Activated CD4-positive, alpha-beta T cell treated with anti-CD3 and anti-CD28 coated beads, Interleukin-2, amount 10 ng/mL, durations not matched to agents 7 days and 5 days (primary cell): ENCODE measurements around the gene GNAS-AS1. TPM values are rescaled to one million over a fixed set of nuclear protein-coding genes. Genes with fewer than 3 reads are reported as not detected.
A peak's percentile ranks its signal among the peaks of the same experiment; 100 is the strongest.

Experiments
- CTCF ChIA-PET: fragments of 350-600 bp; sonication (Branson Sonifier 250); formaldehyde crosslinking; loops from one replicate; lab custom pipeline; 2021; ENCODE audit warnings: antibody characterized with exemption; lab: Charles Lee
- POLR2A ChIA-PET: fragments of 350-600 bp; sonication (Branson Sonifier 250); formaldehyde crosslinking; loops from one replicate; lab custom pipeline; 2021; ENCODE audit warnings: antibody characterized with exemption; lab: Charles Lee
- DNase-seq: peaks from one replicate; pipeline ENCODE4 v3.0.0-alpha.2; 2020
- H3K27ac Mint-ChIP-seq: one replicate; pipeline ENCODE4 v1.8.0; 2021; ENCODE audit warnings: mild to moderate bottlenecking, moderate library complexity, mixed read lengths
- H3K27me3 Mint-ChIP-seq: one replicate; pipeline ENCODE4 v1.8.0; 2021; ENCODE audit warnings: mixed read lengths
- H3K36me3 Mint-ChIP-seq: one replicate; pipeline ENCODE4 v1.8.0; 2021; ENCODE audit warnings: low read depth, mixed read lengths
- H3K4me1 Mint-ChIP-seq: one replicate; pipeline ENCODE4 v1.8.0; 2021; ENCODE audit warnings: mixed read lengths
- H3K4me3 Mint-ChIP-seq: one replicate; pipeline ENCODE4 v1.8.0; 2021; ENCODE audit warnings: mild to moderate bottlenecking, moderate library complexity, mixed read lengths
- H3K9me3 Mint-ChIP-seq: one replicate; pipeline ENCODE4 v1.8.0; 2021; ENCODE audit warnings: mixed read lengths
- total RNA-seq, 2 experiments: library from RNA; stranded (reverse); gene quantifications; one replicate each; pipeline ENCODE4 v1.2.3, GENCODE V29; 2021

Gene GNAS-AS1
- total RNA-seq, 2 experiments from 2014 or later = 0.96 to 1.5 TPM

GRCh38 chr20:58869662-58870227 lies 19.0 kb upstream of the GNAS-AS1 start:
- ChIA-PET CTCF (interaction anchor here (0.7 to 1.6 kb wide), 8 partner anchors 10 to 626 kb away, joined by 3 to 5 read pairs (median 4); partner anchors contain the start of gene STX16), POLR2A (no interaction called here)
- Mint-ChIP-seq H3K27ac (no peak overlapping the region), H3K4me3 (no peak overlapping the region), H3K9me3 (no peaks in the 10 kb centered on the region), H3K4me1 (peaks cover 15% of the 10 kb centered on the region), H3K27me3 (peaks cover 12% of the 10 kb centered on the region), H3K36me3 (no peaks in the 10 kb centered on the region)
- no peak for DNase-seq

- ChIA-PET POLR2A (no interaction called here), CTCF (no interaction called here)
- H3K4me1 Mint-ChIP-seq = peaks cover 13% of the 10 kb centered on the region
- DNase-seq = no peak
- no peak overlapping the region for H3K27ac Mint-ChIP-seq
- H3K36me3 Mint-ChIP-seq = no peaks in the 10 kb centered on the region
- H3K9me3 Mint-ChIP-seq = no peaks in the 10 kb centered on the region
- H3K4me3 Mint-ChIP-seq = no peak overlapping the region
- H3K27me3 Mint-ChIP-seq = peaks cover 12% of the 10 kb centered on the region
These were observed 18.1 kb upstream of the GNAS-AS1 start for GRCh38 chr20:58868795-58869194.

GRCh38 chr20:58867211-58867610 lies 16.5 kb upstream of the GNAS-AS1 start:
- Mint-ChIP-seq H3K27ac (no peak overlapping the region), H3K27me3 (peaks cover 12% of the 10 kb centered on the region), H3K4me3 (no peak overlapping the region), H3K4me1 (peaks cover 10% of the 10 kb centered on the region), H3K9me3 (no peaks in the 10 kb centered on the region), H3K36me3 (no peaks in the 10 kb centered on the region)
- POLR2A ChIA-PET = no interaction called here
- CTCF ChIA-PET = interaction anchor here (0.6 to 2.0 kb wide), 5 partner anchors 10 to 365 kb away, joined by 3 to 6 read pairs (median 3); partner anchors contain the start of gene GNAS
- no peak for DNase-seq

GRCh38 chr20:58865843-58866242 lies 15.1 kb upstream of the GNAS-AS1 start:
- H3K4me3 Mint-ChIP-seq = no peak overlapping the region
- ChIA-PET POLR2A (no interaction called here), CTCF (interaction anchor here (0.6 kb wide), 1 partner anchor 1248 kb away, joined by 5 read pairs; no protein-coding TSS in a partner anchor)

GRCh38 chr20:58864346-58864745 lies 13.6 kb upstream of the GNAS-AS1 start:
- Mint-ChIP-seq H3K36me3 (no peaks in the 10 kb centered on the region), H3K9me3 (no peaks in the 10 kb centered on the region), H3K4me3 (no peak overlapping the region), H3K27ac (no peak overlapping the region), H3K4me1 (no peaks in the 10 kb centered on the region), H3K27me3 (peaks cover 22% of the 10 kb centered on the region)
- ChIA-PET POLR2A (no interaction called here), CTCF (no interaction called here)
- DNase-seq = no peak

More at GRCh38 chr20:58865843-58866242, 15.1 kb upstream of the GNAS-AS1 start:
- Mint-ChIP-seq H3K36me3 (no peaks in the 10 kb centered on the region), H3K27me3 (peaks cover 15% of the 10 kb centered on the region), H3K27ac (no peak overlapping the region), H3K4me1 (peaks cover 8% of the 10 kb centered on the region), H3K9me3 (no peaks in the 10 kb centered on the region)
- DNase-seq = no peak

- ChIA-PET POLR2A (interaction anchor here (0.6 kb wide), 1 partner anchor 1695 kb away, joined by 6 read pairs; no protein-coding TSS in a partner anchor), CTCF (interaction anchor here (0.7 kb wide), 2 partner anchors 296 to 495 kb away, joined by 3 to 4 read pairs; no protein-coding TSS in a partner anchor)
- no peak overlapping the region for H3K27ac Mint-ChIP-seq
- no peak overlapping the region for H3K4me3 Mint-ChIP-seq
- H3K36me3 Mint-ChIP-seq = no peaks in the 10 kb centered on the region
- no peak for DNase-seq
- H3K27me3 Mint-ChIP-seq = peaks cover 32% of the 10 kb centered on the region
- H3K9me3 Mint-ChIP-seq = no peaks in the 10 kb centered on the region
- no peaks in the 10 kb centered on the region for H3K4me1 Mint-ChIP-seq
These were observed 12.5 kb upstream of the GNAS-AS1 start for GRCh38 chr20:58863044-58863790.

- Mint-ChIP-seq H3K4me1 (peaks cover 17% of the 10 kb centered on the region), H3K4me3 (no peak overlapping the region), H3K27me3 (peaks cover 70% of the 10 kb centered on the region), H3K27ac (no peak overlapping the region), H3K36me3 (no peaks in the 10 kb centered on the region), H3K9me3 (no peaks in the 10 kb centered on the region)
- DNase-seq = no peak
- ChIA-PET CTCF (no interaction called here), POLR2A (no interaction called here)
These were observed 5.0 kb upstream of the GNAS-AS1 start for GRCh38 chr20:58855506-58856389.

GRCh38 chr20:58854638-58855471 lies 4.2 kb upstream of the GNAS-AS1 start:
- Mint-ChIP-seq H3K27ac (no peak overlapping the region), H3K4me1 (peaks cover 22% of the 10 kb centered on the region), H3K9me3 (no peaks in the 10 kb centered on the region), H3K4me3 (no peak overlapping the region), H3K27me3 (peaks cover 66% of the 10 kb centered on the region), H3K36me3 (no peaks in the 10 kb centered on the region)
- POLR2A ChIA-PET = interaction anchor here (0.6 kb wide), 1 partner anchor 21 kb away, joined by 4 read pairs; no protein-coding TSS in a partner anchor
- no peak for DNase-seq
- CTCF ChIA-PET = no interaction called here

- CTCF ChIA-PET = interaction anchor here (0.6 to 3.2 kb wide), 2 partner anchors 93 to 203 kb away, joined by 3 to 19 read pairs; partner anchors contain the start of gene STX16
- H3K27me3 Mint-ChIP-seq = peaks cover 67% of the 10 kb centered on the region
These were observed 3.4 kb upstream of the GNAS-AS1 start for GRCh38 chr20:58853976-58854637.

GRCh38 chr20:58853466-58853865 lies 2.8 kb upstream of the GNAS-AS1 start:
- Mint-ChIP-seq H3K4me3 (no peak overlapping the region), H3K9me3 (no peaks in the 10 kb centered on the region), H3K27me3 (peaks cover 64% of the 10 kb centered on the region), H3K36me3 (no peaks in the 10 kb centered on the region), H3K27ac (no peak overlapping the region), H3K4me1 (peaks cover 32% of the 10 kb centered on the region)
- ChIA-PET POLR2A (no interaction called here), CTCF (interaction anchor here (0.6 to 3.2 kb wide), 2 partner anchors 93 to 203 kb away, joined by 3 to 19 read pairs; partner anchors contain the start of gene STX16)
- no peak for DNase-seq

More at GRCh38 chr20:58853976-58854637, 3.4 kb upstream of the GNAS-AS1 start:
- H3K36me3 Mint-ChIP-seq = no peaks in the 10 kb centered on the region
- POLR2A ChIA-PET = no interaction called here
- no peak overlapping the region for H3K27ac Mint-ChIP-seq
- DNase-seq = no peak
- peak overlapping the region; percentile 40 for H3K4me3 Mint-ChIP-seq
- no peaks in the 10 kb centered on the region for H3K9me3 Mint-ChIP-seq
- peaks cover 30% of the 10 kb centered on the region for H3K4me1 Mint-ChIP-seq

- POLR2A ChIA-PET = interaction anchor here (0.6 kb wide), 1 partner anchor 240 kb away, joined by 5 read pairs; no protein-coding TSS in a partner anchor
- no peaks in the 10 kb centered on the region for H3K36me3 Mint-ChIP-seq
These were observed 2.0 kb upstream of the GNAS-AS1 start, which contains the start of gene GNAS for GRCh38 chr20:58852543-58853271. TSS of gene GNAS (plus strand) at chr20:58852716.

More at GRCh38 chr20:58852543-58853271, 2.0 kb upstream of the GNAS-AS1 start, which contains the start of gene GNAS:
- CTCF ChIA-PET = interaction anchor here (0.9 to 3.2 kb wide), 4 partner anchors 15 to 202 kb away, joined by 3 to 19 read pairs (median 3); partner anchors contain the start of gene STX16
- no peaks in the 10 kb centered on the region for H3K9me3 Mint-ChIP-seq
- peaks cover 62% of the 10 kb centered on the region for H3K27me3 Mint-ChIP-seq
- peaks cover 40% of the 10 kb centered on the region for H3K4me1 Mint-ChIP-seq
- H3K4me3 Mint-ChIP-seq = peak within 1 kb of the TSS; percentile 85
- DNase-seq = peak; percentile 60
- no peak within 1 kb of the TSS for H3K27ac Mint-ChIP-seq
